HepG2 (cell line): ENCODE measurements around the gene AGPAT2. TPM values are rescaled to one million over a fixed set of nuclear protein-coding genes. Genes with fewer than 3 reads are reported as not detected.

Experiments used
- ATAC-seq: fragments of 200-7000 bp; cut with Tn5 transposase; 3 replicates; pipeline ENCODE4 v1.9.1; 2020; ENCODE audit warnings: mild to moderate bottlenecking, moderate library complexity
- BruUV-seq: library from RNA; stranded (reverse); fragments of 400-500 nt; replicated peaks from 2 replicates; lab custom pipeline; 2021; lab: Mats Ljungman, UMichigan
- CTCF ChIA-PET: fragments of 300-600 bp; formaldehyde crosslinking; extraction: SDS; loops from one replicate; lab custom pipeline; 2021; ENCODE audit warnings: low total read pairs, inconsistent platforms, low intra/inter-chr PET ratio; lab: Yijun Ruan, JAX
- POLR2A ChIA-PET: fragments of 350-600 bp; sonication (Branson Sonifier 250); formaldehyde crosslinking; loops from one replicate; lab custom pipeline; 2020; ENCODE audit warnings: antibody characterized with exemption, inconsistent platforms; lab: Yijun Ruan, JAX
- DNase-seq: peaks from one replicate; pipeline ENCODE4 v3.0.0-alpha.2; 2015; ENCODE audit warnings: low spot score
- FAIRE-seq: peaks from 3 replicates; lab custom pipeline; 2011; peaks lifted over from hg19 to GRCh38; lab: Jason Lieb, UNC
- H2AFZ ChIP-seq: one replicate; pipeline ENCODE4 v1.6.1; 2011; ENCODE audit warnings: low read length, inconsistent platforms
- H3K27ac ChIP-seq: fragments of 300-600 bp; 3 replicates; pipeline ENCODE4 v1.8.0; 2011; ENCODE audit warnings: mixed run types, mild to moderate bottlenecking, mixed read lengths, low read length, inconsistent platforms; ENCODE audit not compliant: insufficient read depth; ENCODE audit errors: extremely low read length
- H3K27me3 ChIP-seq, 2 experiments: fragments of 200-600 bp in 1 of 2; 2 replicates in 1 of 2; 3 replicates in 1 of 2; pipeline versions ENCODE4 v1.6.0 to v1.8.0; 2011; ENCODE audit warnings: low read length in 2 of 2, mild to moderate bottlenecking in 2 of 2, moderate library complexity in 2 of 2, inconsistent platforms in 1 of 2; ENCODE audit not compliant: insufficient read depth in 2 of 2, control insufficient read depth in 1 of 2
- H3K36me3 ChIP-seq, 2 experiments: fragments of 200-600 bp in 1 of 2; replicated peaks in 1 of 2; 2 replicates in 1 of 2; 3 replicates in 1 of 2; pipeline versions ENCODE4 v1.5.1 to v1.8.0; 2011; ENCODE audit warnings: low read length in 2 of 2, inconsistent platforms in 1 of 2; ENCODE audit not compliant: insufficient read depth in 2 of 2, control insufficient read depth in 1 of 2
- H3K4me1 ChIP-seq: 2 replicates; pipeline ENCODE4 v1.5.1; 2012; ENCODE audit warnings: low read length, inconsistent platforms; ENCODE audit not compliant: insufficient read depth
- H3K4me2 ChIP-seq: 2 replicates; pipeline ENCODE4 v1.6.0; 2011; ENCODE audit warnings: low read depth, low read length, inconsistent platforms
- H3K4me3 ChIP-seq, 3 experiments: fragments of 200-600 bp in 1 of 3; sonication (generic), shearing (Covaris generic) in 1 of 3; replicated peaks in 1 of 3; 2 replicates each; pipeline ENCODE4 v1.5.1; 2011 to 2016; ENCODE audit warnings: low read length in 3 of 3, inconsistent platforms in 2 of 3, low read depth in 2 of 3, mild to moderate bottlenecking in 2 of 3, control low read depth in 1 of 3, mixed read lengths in 1 of 3; ENCODE audit not compliant: insufficient read depth in 1 of 3
- H3K79me2 ChIP-seq: one replicate; pipeline ENCODE4 v1.6.1; 2011; ENCODE audit warnings: low read length, inconsistent platforms; ENCODE audit not compliant: insufficient read depth
- H3K9ac ChIP-seq: 2 replicates; pipeline ENCODE4 v1.6.0; 2011; ENCODE audit warnings: mild to moderate bottlenecking, low read depth, low read length, inconsistent platforms; ENCODE audit not compliant: insufficient read depth
- H3K9me3 ChIP-seq: 2 replicates; pipeline ENCODE4 v1.5.1; 2012; ENCODE audit warnings: mild to moderate bottlenecking, low read length
- H4K20me1 ChIP-seq: 2 replicates; pipeline ENCODE4 v1.6.0; 2011; ENCODE audit warnings: inconsistent platforms, mild to moderate bottlenecking, low read length, moderate library complexity; ENCODE audit not compliant: insufficient read depth
- BCL3 ChIP-seq: sonication (generic); formaldehyde crosslinking; IDR thresholded peaks from 2 replicates; pipeline ENCODE4 v1.5.1; 2020; ENCODE audit warnings: mild to moderate bottlenecking, missing genetic modification reagents, moderate library complexity
- CHCHD3 ChIP-seq: sonication (generic); formaldehyde crosslinking; IDR thresholded peaks from 2 replicates; pipeline ENCODE4 v1.8.0; 2022; ENCODE audit warnings: mild to moderate bottlenecking, missing genetic modification reagents, moderate library complexity
- FOSL1 ChIP-seq: sonication (generic); formaldehyde crosslinking; IDR thresholded peaks from 2 replicates; pipeline ENCODE4 v1.9.0; 2021; ENCODE audit warnings: missing genetic modification reagents, borderline replicate concordance
- HES4 ChIP-seq: sonication (generic); formaldehyde crosslinking; IDR thresholded peaks from 2 replicates; pipeline ENCODE4 v1.9.0; 2021; ENCODE audit warnings: mild to moderate bottlenecking, missing genetic modification reagents, borderline replicate concordance
- MXI1 ChIP-seq: IDR thresholded peaks from 3 replicates; pipeline ENCODE4 v1.6.1; 2012; ENCODE audit warnings: low read depth, low read length, inconsistent platforms, borderline replicate concordance
- SP4 ChIP-seq: sonication (generic); formaldehyde crosslinking; IDR thresholded peaks from 2 replicates; pipeline ENCODE4 v1.8.1; 2023; ENCODE audit warnings: mild to moderate bottlenecking, missing genetic modification reagents
- TBL1XR1 ChIP-seq: fragments of 150-350 bp; IDR thresholded peaks from 2 replicates; pipeline ENCODE4 v1.6.1; 2014; ENCODE audit warnings: borderline replicate concordance, low read length; ENCODE audit not compliant: partially characterized antibody
- ZBTB4 ChIP-seq: sonication (generic); formaldehyde crosslinking; IDR thresholded peaks from 2 replicates; pipeline ENCODE4 v1.4.0; 2020; ENCODE audit warnings: missing genetic modification reagents, mild to moderate bottlenecking, borderline replicate concordance
- ZNF136 ChIP-seq: sonication (generic); formaldehyde crosslinking; IDR thresholded peaks from 2 replicates; pipeline ENCODE4 v1.8.1; 2022; ENCODE audit warnings: low read depth, mild to moderate bottlenecking, moderate library complexity, missing genetic modification reagents
- ZNF263 ChIP-seq: sonication (generic); formaldehyde crosslinking; IDR thresholded peaks from 2 replicates; pipeline ENCODE4 v1.4.0; 2020; ENCODE audit warnings: missing genetic modification reagents
- ZNF460 ChIP-seq: sonication (generic); formaldehyde crosslinking; IDR thresholded peaks from 2 replicates; pipeline ENCODE4 v1.5.1; 2020; ENCODE audit warnings: missing genetic modification reagents, mild to moderate bottlenecking, borderline replicate concordance
- ZNF547 ChIP-seq: sonication (generic); formaldehyde crosslinking; IDR thresholded peaks from 2 replicates; pipeline ENCODE4 v1.5.1; 2020; ENCODE audit warnings: mild to moderate bottlenecking, missing genetic modification reagents
- ZNF724P ChIP-seq: sonication (generic); formaldehyde crosslinking; IDR thresholded peaks from 2 replicates; pipeline ENCODE4 v1.8.0; 2022; ENCODE audit warnings: missing genetic modification reagents, borderline replicate concordance
- ZNF737 ChIP-seq: sonication (generic); formaldehyde crosslinking; IDR thresholded peaks from 2 replicates; pipeline ENCODE4 v1.5.0; 2020; ENCODE audit warnings: missing genetic modification reagents, mild to moderate bottlenecking, borderline replicate concordance
- ZNF746 ChIP-seq: sonication (generic); formaldehyde crosslinking; IDR thresholded peaks from 2 replicates; pipeline ENCODE4 v1.8.0; 2022; ENCODE audit warnings: mild to moderate bottlenecking, missing genetic modification reagents
- WGBS: methylation state at CpG from one replicate; pipeline ENCODE4 v1.1.6; 2017; ENCODE audit warnings: low lambda C conversion rate; 5-methylcytosine and 5-hydroxymethylcytosine counted together
- in situ Hi-C: cut with HindIII; loops from 2 replicates; pipeline ENCODE4 v1.10.0; 2017; ENCODE audit warnings: low pct_unique_long_range_greater_than_20kb; ENCODE audit not compliant: extremely low pct_ligation_motif_present
- intact Hi-C: fragments of 100-400 bp; cut with micrococcal nuclease; formaldehyde crosslinking; loops from one replicate; pipeline ENCODE4 v1.10.0; 2022; ENCODE audit not compliant: unreplicated experiment
- polyA plus RNA-seq, 8 experiments: library from polyadenylated mRNA; depleted of rRNA in 3 of 8; stranded (reverse) in 7 of 8; unstranded in 1 of 8; fragments of >200 nt; fragmentation: Illumina TruSeq in 4 of 8; extraction: Trizol in 4 of 8; gene quantifications; 2 replicates each; pipeline versions ENCODE4 v1.2.1 to v1.2.3, GENCODE V29; 2011 to 2016; ENCODE audit warnings: low read depth in 4 of 8, missing spikeins in 1 of 8, mixed read lengths in 1 of 8; ENCODE audit not compliant: insufficient read depth in 1 of 8
- total RNA-seq, 5 experiments: library from RNA; depleted of rRNA; stranded (reverse); fragments of >200 nt; fragmentation: Illumina TruSeq; extraction: Trizol; gene quantifications; 2 replicates each; pipeline ENCODE4 v1.2.3, GENCODE V29; 2016; ENCODE audit warnings: low read depth in 1 of 5
- TF ChIP-seq, protein P1 (sequence below): sonication (generic); formaldehyde crosslinking; IDR thresholded peaks from 2 replicates; pipeline ENCODE4 v1.5.1; 2020; ENCODE audit warnings: missing genetic modification reagents, mild to moderate bottlenecking, borderline replicate concordance
- TF ChIP-seq, protein P2 (sequence below): sonication (generic); formaldehyde crosslinking; IDR thresholded peaks from 2 replicates; pipeline ENCODE4 v1.8.0; 2023; ENCODE audit warnings: mild to moderate bottlenecking, missing genetic modification reagents

Gene AGPAT2
- total and polyA plus RNA-seq, 2 of the 13 experiments (the other 11 are each of a cell fraction or from before 2014, with no cell fraction given) = 3.9 to 25.8 TPM

GRCh38 chr9:136644343-136644592 is 43.0 kb downstream of the AGPAT2 start:
- no peaks in the 10 kb centered on the region for H3K79me2 ChIP-seq
- peak overlapping the region in 1 of 3 experiments; percentile 67; a peak in 1 of 6 replicates for H3K4me3 ChIP-seq
- no peak overlapping the region for H3K9ac ChIP-seq
- ChIA-PET POLR2A (interaction anchor here (1.4 kb wide), 1 partner anchor 281 kb away, joined by 4 read pairs; the partner anchor contains the start of gene DNLZ), CTCF (interaction anchor here (0.8 to 1.5 kb wide), 4 partner anchors 14 to 160 kb away, joined by 3 to 8 read pairs (median 4); no protein-coding TSS in a partner anchor)
- BruUV-seq = no TSS peak
- DNase-seq (no peak), FAIRE-seq (no peak), ATAC-seq (no peak)
- H2AFZ ChIP-seq = no peak overlapping the region
- WGBS = no CpG with 5 or more reads among the region's 15 CpGs
- no peak overlapping the region for H3K27ac ChIP-seq
- H3K9me3 ChIP-seq = no peaks in the 10 kb centered on the region
- in situ Hi-C loops (loop anchor here (25.0 kb wide), 1 partner anchor 307 kb away; the partner anchor contains the start of gene GPSM1), intact Hi-C loops (no loop called here)
- H3K4me1 ChIP-seq = peaks cover 40% of the 10 kb centered on the region
- H4K20me1 ChIP-seq = no peaks in the 10 kb centered on the region
- H3K27me3 ChIP-seq = peaks cover 3 to 37% of the 10 kb centered on the region in 2 experiments
- H3K36me3 ChIP-seq = no peaks in the 10 kb centered on the region
- TF ChIP-seq, protein P1, sequence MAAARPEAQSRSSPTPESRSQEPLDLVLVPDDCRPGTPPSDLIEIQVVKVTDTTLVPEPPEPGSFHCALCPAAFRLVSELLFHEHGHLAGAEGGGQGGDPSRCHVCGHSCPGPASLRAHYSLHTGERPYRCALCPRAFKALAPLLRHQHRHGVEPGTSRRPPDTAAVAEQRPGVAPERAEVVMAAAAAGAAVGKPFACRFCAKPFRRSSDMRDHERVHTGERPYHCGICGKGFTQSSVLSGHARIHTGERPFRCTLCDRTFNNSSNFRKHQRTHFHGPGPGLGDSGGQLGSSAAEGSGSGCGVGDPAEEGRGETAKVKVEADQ (CRISPR knock-in tag) = 0 out of 2 replicates have a peak, but pooled peaks have one; percentile 40
- 0 out of 3 replicates have a peak, but pooled peaks have one; percentile 46 for TF ChIP-seq MXI1
- no peak for TF ChIP-seq ZBTB4 (CRISPR knock-in tag)
- no peak for TF ChIP-seq ZNF263 (CRISPR knock-in tag)
- 0 out of 2 replicates have a peak, but pooled peaks have one; percentile 23 for TF ChIP-seq ZNF724P (CRISPR knock-in tag)
- no peak for TF ChIP-seq ZNF746 (CRISPR knock-in tag)
- TF ChIP-seq SP4 (CRISPR knock-in tag) = 0 out of 2 replicates have a peak, but pooled peaks have one; percentile 16
- peak; percentile 19; the same call in 1 of the 2 replicates for TF ChIP-seq BCL3 (CRISPR knock-in tag)
- 0 out of 2 replicates have a peak, but pooled peaks have one; percentile 44 for TF ChIP-seq CHCHD3 (CRISPR knock-in tag)
- peak; percentile 1; the same call in 1 of the 2 replicates for TF ChIP-seq HES4
- TF ChIP-seq ZNF136 (CRISPR knock-in tag) = peak; percentile 60; the same call in 1 of the 2 replicates
- TF ChIP-seq, protein P2, sequence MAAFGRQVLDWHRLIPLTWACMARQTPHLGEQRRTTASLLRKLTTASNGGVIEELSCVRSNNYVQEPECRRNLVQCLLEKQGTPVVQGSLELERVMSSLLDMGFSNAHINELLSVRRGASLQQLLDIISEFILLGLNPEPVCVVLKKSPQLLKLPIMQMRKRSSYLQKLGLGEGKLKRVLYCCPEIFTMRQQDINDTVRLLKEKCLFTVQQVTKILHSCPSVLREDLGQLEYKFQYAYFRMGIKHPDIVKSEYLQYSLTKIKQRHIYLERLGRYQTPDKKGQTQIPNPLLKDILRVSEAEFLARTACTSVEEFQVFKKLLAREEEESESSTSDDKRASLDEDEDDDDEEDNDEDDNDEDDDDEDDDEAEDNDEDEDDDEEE (CRISPR knock-in tag) = peak; percentile 9; the same call in 1 of the 2 replicates
- TF ChIP-seq TBL1XR1 = no peak
- 0 out of 2 replicates have a peak, but pooled peaks have one; percentile 61 for TF ChIP-seq ZNF547 (CRISPR knock-in tag)
- no peak for TF ChIP-seq ZNF737
- no peak for TF ChIP-seq FOSL1 (CRISPR knock-in tag)
- no peak for TF ChIP-seq ZNF460 (CRISPR knock-in tag)
- peak overlapping the region; percentile 88 for H3K4me2 ChIP-seq
